Nephron progenitor cell (in vitro differentiated cells): ENCODE data around the gene NCKAP5.

Source experiments
- DNase-seq: peaks from one replicate; pipeline ENCODE4 v3.0.0; 2021
- H3K27ac Mint-ChIP-seq: 2 replicates; pipeline ENCODE4 v1.8.0; 2021; ENCODE audit warnings: mild to moderate bottlenecking, moderate library complexity, mixed read lengths
- H3K27me3 Mint-ChIP-seq: 2 replicates; pipeline ENCODE4 v1.8.0; 2021; ENCODE audit warnings: mild to moderate bottlenecking, low read depth, mixed read lengths; ENCODE audit not compliant: poor library complexity
- H3K36me3 Mint-ChIP-seq: 2 replicates; pipeline ENCODE4 v1.8.0; 2021; ENCODE audit warnings: low read depth, mixed read lengths
- H3K4me1 Mint-ChIP-seq: 2 replicates; pipeline ENCODE4 v1.8.0; 2021; ENCODE audit warnings: mixed read lengths
- H3K4me3 Mint-ChIP-seq: 2 replicates; pipeline ENCODE4 v1.8.0; 2021; ENCODE audit warnings: mild to moderate bottlenecking, moderate library complexity, mixed read lengths
- H3K9me3 Mint-ChIP-seq: 2 replicates; pipeline ENCODE4 v1.8.0; 2021; ENCODE audit warnings: mild to moderate bottlenecking, moderate library complexity, mixed read lengths
- CTCF ChIP-seq: fragments of 200-600 bp; sonication (generic); IDR thresholded peaks from 2 replicates; pipeline ENCODE4 v1.5.0; 2021; ENCODE audit warnings: antibody characterized with exemption

Gene NCKAP5

GRCh38 chr2:133504566-133505505 lies 63.4 kb downstream of the NCKAP5 start:
- no peak for DNase-seq
- no peaks in the 10 kb centered on the region for H3K4me1 Mint-ChIP-seq
- TF ChIP-seq CTCF = no peak
- H3K36me3 Mint-ChIP-seq = no peaks in the 10 kb centered on the region
- H3K27ac Mint-ChIP-seq = no peak overlapping the region
- H3K4me3 Mint-ChIP-seq = no peak overlapping the region
- H3K27me3 Mint-ChIP-seq = peaks cover 3% of the 10 kb centered on the region
- H3K9me3 Mint-ChIP-seq = no peaks in the 10 kb centered on the region

GRCh38 chr2:133503927-133504326 lies 64.3 kb downstream of the NCKAP5 start:
- Mint-ChIP-seq H3K27me3 (peaks cover 3% of the 10 kb centered on the region), H3K9me3 (no peaks in the 10 kb centered on the region), H3K4me1 (no peaks in the 10 kb centered on the region), H3K36me3 (no peaks in the 10 kb centered on the region), H3K4me3 (no peak overlapping the region), H3K27ac (no peak overlapping the region)
- TF ChIP-seq CTCF = no peak
- DNase-seq = no peak

DNA sequence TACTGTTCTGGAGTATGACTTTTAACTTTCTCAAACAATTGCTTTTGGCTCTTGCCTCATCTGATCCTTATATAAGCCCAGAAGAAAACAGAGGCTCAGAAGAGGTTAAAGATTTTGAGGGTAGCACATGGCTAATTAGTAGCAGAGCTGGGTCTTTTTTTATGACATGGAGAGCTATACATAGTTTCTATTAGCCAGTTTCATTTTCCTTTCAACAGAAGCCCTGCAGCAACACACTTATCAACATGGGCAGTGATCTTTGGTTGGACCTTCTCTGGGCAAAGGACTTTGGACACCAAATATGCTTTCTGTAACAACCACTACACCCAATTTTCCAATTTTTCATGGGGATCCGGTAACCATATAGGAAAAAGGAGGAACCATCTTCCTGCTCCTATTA lies 64.9 kb downstream of the NCKAP5 start:
- H3K27ac Mint-ChIP-seq = no peak overlapping the region
- no peak overlapping the region for H3K4me3 Mint-ChIP-seq
- no peaks in the 10 kb centered on the region for H3K9me3 Mint-ChIP-seq
- no peaks in the 10 kb centered on the region for H3K36me3 Mint-ChIP-seq
- peaks cover 1% of the 10 kb centered on the region for H3K4me1 Mint-ChIP-seq
- no peak for DNase-seq
- peaks cover under 1% of the 10 kb centered on the region for H3K27me3 Mint-ChIP-seq
- TF ChIP-seq CTCF = no peak

GRCh38 chr2:133502678-133503077 lies 65.6 kb downstream of the NCKAP5 start:
- Mint-ChIP-seq H3K4me1 (peaks cover 8% of the 10 kb centered on the region), H3K27me3 (no peaks in the 10 kb centered on the region), H3K4me3 (no peak overlapping the region), H3K9me3 (no peaks in the 10 kb centered on the region), H3K27ac (no peak overlapping the region), H3K36me3 (no peaks in the 10 kb centered on the region)
- no peak for DNase-seq
- TF ChIP-seq CTCF = no peak

DNA sequence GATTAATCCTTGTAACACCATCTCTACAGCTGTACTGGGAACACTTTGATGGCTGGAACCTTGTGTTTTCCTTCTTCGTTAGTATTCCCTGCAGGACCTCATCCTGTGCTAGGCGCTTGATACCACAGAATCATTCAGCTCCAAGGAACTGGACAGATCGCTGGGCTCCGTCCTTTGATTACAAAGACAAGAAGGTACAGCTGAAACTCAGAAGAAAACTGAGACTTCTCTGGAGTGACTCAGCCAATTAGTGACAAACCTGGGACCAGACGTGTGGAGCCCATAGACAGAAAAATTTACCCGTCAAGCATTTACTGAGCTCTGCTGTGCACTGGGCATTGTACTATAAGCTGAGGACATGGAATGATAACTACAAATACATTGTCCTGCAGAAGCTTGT lies 67.3 kb downstream of the NCKAP5 start:
- Mint-ChIP-seq H3K9me3 (no peaks in the 10 kb centered on the region), H3K36me3 (no peaks in the 10 kb centered on the region)

More for the DNA sequence above, 67.3 kb downstream of the NCKAP5 start:
- no peak for DNase-seq
- Mint-ChIP-seq H3K27ac (no peak overlapping the region), H3K4me3 (no peak overlapping the region), H3K4me1 (peaks cover 18% of the 10 kb centered on the region), H3K27me3 (no peaks in the 10 kb centered on the region)
- TF ChIP-seq CTCF = no peak
